Measurements from ENCODE around the gene SMCR8. TPM values are rescaled to one million over a fixed set of nuclear protein-coding genes. Genes with fewer than 3 reads are reported as not detected.

Gene SMCR8, protein sequence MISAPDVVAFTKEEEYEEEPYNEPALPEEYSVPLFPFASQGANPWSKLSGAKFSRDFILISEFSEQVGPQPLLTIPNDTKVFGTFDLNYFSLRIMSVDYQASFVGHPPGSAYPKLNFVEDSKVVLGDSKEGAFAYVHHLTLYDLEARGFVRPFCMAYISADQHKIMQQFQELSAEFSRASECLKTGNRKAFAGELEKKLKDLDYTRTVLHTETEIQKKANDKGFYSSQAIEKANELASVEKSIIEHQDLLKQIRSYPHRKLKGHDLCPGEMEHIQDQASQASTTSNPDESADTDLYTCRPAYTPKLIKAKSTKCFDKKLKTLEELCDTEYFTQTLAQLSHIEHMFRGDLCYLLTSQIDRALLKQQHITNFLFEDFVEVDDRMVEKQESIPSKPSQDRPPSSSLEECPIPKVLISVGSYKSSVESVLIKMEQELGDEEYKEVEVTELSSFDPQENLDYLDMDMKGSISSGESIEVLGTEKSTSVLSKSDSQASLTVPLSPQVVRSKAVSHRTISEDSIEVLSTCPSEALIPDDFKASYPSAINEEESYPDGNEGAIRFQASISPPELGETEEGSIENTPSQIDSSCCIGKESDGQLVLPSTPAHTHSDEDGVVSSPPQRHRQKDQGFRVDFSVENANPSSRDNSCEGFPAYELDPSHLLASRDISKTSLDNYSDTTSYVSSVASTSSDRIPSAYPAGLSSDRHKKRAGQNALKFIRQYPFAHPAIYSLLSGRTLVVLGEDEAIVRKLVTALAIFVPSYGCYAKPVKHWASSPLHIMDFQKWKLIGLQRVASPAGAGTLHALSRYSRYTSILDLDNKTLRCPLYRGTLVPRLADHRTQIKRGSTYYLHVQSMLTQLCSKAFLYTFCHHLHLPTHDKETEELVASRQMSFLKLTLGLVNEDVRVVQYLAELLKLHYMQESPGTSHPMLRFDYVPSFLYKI
- 17.2 and 19.5 TPM in 2 replicates for total RNA-seq
- polyA plus RNA-seq = 8.6 and 10.8 TPM in 2 replicates
- 7.9 and 8.4 TPM in 2 replicates for polyA plus RNA-seq (2012)
- polyA minus RNA-seq (ENCODE audit: low replicate concordance) = 31.9 and 37.5 TPM in 2 replicates

DNA sequence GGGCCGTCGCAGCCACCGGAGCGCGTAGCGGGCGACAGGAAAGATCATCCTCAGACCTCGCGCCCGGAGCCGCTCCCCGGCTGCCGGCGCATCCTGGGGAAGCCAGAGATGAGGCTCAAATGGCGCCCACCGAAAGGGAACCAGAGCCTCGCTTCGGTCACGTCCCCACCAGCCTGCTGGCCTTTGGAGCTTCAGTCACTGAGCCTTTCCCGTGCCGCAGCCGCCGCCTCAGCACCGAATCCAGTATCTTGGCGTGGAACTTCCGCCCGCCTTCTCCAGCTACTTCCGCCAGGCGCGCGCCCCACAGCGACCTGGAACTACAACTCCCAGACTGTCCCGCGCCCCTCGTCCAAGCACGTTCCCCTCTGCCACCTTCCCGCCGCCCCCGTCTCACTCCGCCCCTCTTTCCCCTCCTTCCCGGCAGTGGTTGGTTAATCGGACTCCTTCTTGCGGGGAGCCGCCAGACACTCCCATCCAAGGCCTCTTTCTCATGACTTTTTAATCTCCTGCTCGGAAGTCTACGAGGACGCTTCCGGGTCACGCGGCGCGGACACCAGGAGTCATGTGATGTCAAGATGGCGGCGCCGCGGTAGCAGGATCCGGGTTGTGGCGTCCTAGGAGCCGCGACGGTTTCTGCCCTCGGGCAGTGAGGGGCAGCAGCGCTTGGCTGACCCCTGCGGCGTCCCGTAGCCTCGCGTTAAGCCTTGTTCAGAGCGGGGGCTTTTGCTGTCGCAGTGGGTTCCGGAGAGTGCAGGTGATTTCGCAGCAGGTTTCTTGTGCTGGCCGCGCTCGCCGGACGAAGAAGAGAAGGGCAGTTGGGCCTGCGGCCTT lies at the start of gene SMCR8, which contains the start of gene TOP3A:
SMCR8 (plus strand) TSS at position 563 of the 831 bp plus-strand sequence. CDS start 497 bp downstream, outside the sequence.
TOP3A (minus strand) TSS at position 264 of the 831 bp plus-strand sequence; CDS start at position 48, 216 bp downstream.
- peaks cover 9% of the 10 kb centered on the region for H3K4me1 ChIP-seq (ENCODE audit: control insufficient read depth, extremely low read depth, insufficient read depth, low read length)
- no peak for TF ChIP-seq EZH2 (IDR thresholded peaks at IDR 0.05; ENCODE audit: low read length, missing control alignments)
- H4K20me1 ChIP-seq (ENCODE audit: control insufficient read depth, extremely low read depth, insufficient read depth, low read length) = no peaks in the 10 kb centered on the region
- no peaks in the 10 kb centered on the region for H3K9me3 ChIP-seq (ENCODE audit: control insufficient read depth, insufficient read depth, low read depth, low read length)
- DNase-seq (ENCODE audit: low read depth in 2 of 2) = peak; percentile 98 to 99
- H3K27me3 ChIP-seq (ENCODE audit: control insufficient read depth, insufficient read depth, low read length) = no peaks in the 10 kb centered on the region
- H3K27ac ChIP-seq (ENCODE audit: insufficient read depth, low read length) = peak within 1 kb of the TSS; percentile 96
- H2AFZ ChIP-seq (ENCODE audit: low read length) = peak within 1 kb of the TSS; percentile 89
- peak within 1 kb of the TSS; percentile 88 to 96 (median 94) for H3K4me3 ChIP-seq (replicated peaks in 1 of 4; ENCODE audit: control extremely low read depth in 1 of 4, insufficient read depth in 1 of 4, low read depth in 3 of 4, low read length in 4 of 4)
- peaks cover 85% of the 10 kb centered on the region for H3K79me2 ChIP-seq (ENCODE audit: control insufficient read depth, insufficient read depth, low read length)
- peak within 1 kb of the TSS; percentile 91 for H3K9ac ChIP-seq (ENCODE audit: insufficient read depth, low read length)
- peaks cover 10% of the 10 kb centered on the region for H3K36me3 ChIP-seq (ENCODE audit: control insufficient read depth, insufficient read depth, low read length)
- peak within 1 kb of the TSS; percentile 93 for H3K4me2 ChIP-seq (ENCODE audit: extremely low read depth, insufficient read depth, low read length)

DNA sequence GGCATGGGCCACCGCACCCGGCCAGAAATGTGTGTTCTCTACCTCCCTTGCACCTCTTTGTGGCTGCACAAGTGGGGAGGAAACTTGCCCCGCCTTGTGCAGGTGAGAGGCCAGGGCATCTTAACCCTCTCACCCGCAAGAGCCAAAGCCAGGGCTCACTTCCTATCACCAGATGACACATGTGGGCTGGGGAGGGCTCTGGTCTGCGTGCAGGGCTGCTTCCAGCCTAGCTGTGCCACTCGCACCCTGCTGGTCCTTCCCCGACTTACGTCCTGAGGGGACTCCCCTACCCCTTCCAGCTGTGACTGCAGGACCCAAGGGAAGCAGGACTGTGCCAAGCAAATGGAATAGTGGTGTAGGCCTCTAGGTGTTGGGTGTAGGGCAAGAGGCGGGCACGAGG lies 47.7 kb upstream of the SMCR8 start:
- Histone ChIP-seq H3K36me3 (ENCODE audit: control insufficient read depth, insufficient read depth, low read length) (peaks cover 15% of the 10 kb centered on the region), H4K20me1 (ENCODE audit: control insufficient read depth, extremely low read depth, insufficient read depth, low read length) (no peaks in the 10 kb centered on the region), H3K4me1 (ENCODE audit: control insufficient read depth, extremely low read depth, insufficient read depth, low read length) (peaks cover 3% of the 10 kb centered on the region), H3K79me2 (ENCODE audit: control insufficient read depth, insufficient read depth, low read length) (no peaks in the 10 kb centered on the region), H3K4me2 (ENCODE audit: extremely low read depth, insufficient read depth, low read length) (no peak overlapping the region), H2AFZ (ENCODE audit: low read length) (no peak overlapping the region), H3K4me3 (replicated peaks in 1 of 4; ENCODE audit: control extremely low read depth in 1 of 4, insufficient read depth in 1 of 4, low read depth in 3 of 4, low read length in 4 of 4) (no peak overlapping the region), H3K9ac (ENCODE audit: insufficient read depth, low read length) (no peak overlapping the region), H3K27ac (ENCODE audit: insufficient read depth, low read length) (no peak overlapping the region), H3K9me3 (ENCODE audit: control insufficient read depth, insufficient read depth, low read depth, low read length) (no peaks in the 10 kb centered on the region), H3K27me3 (ENCODE audit: control insufficient read depth, insufficient read depth, low read length) (no peaks in the 10 kb centered on the region)
- TF ChIP-seq, protein P1, sequence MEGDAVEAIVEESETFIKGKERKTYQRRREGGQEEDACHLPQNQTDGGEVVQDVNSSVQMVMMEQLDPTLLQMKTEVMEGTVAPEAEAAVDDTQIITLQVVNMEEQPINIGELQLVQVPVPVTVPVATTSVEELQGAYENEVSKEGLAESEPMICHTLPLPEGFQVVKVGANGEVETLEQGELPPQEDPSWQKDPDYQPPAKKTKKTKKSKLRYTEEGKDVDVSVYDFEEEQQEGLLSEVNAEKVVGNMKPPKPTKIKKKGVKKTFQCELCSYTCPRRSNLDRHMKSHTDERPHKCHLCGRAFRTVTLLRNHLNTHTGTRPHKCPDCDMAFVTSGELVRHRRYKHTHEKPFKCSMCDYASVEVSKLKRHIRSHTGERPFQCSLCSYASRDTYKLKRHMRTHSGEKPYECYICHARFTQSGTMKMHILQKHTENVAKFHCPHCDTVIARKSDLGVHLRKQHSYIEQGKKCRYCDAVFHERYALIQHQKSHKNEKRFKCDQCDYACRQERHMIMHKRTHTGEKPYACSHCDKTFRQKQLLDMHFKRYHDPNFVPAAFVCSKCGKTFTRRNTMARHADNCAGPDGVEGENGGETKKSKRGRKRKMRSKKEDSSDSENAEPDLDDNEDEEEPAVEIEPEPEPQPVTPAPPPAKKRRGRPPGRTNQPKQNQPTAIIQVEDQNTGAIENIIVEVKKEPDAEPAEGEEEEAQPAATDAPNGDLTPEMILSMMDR (conservative IDR thresholded peaks at IDR 0.05 in 1 of 2, IDR thresholded peaks at IDR 0.05 in 1 of 2; ENCODE audit: low read depth in 1 of 2, low read length in 2 of 2) = no peak
- no peak for TF ChIP-seq EZH2 (IDR thresholded peaks at IDR 0.05; ENCODE audit: low read length, missing control alignments)
- DNase-seq (ENCODE audit: low read depth in 2 of 2) = no peak
